ENCODE results near the gene MTHFD1.
A peak's percentile ranks its signal among the peaks of the same experiment; 100 is the strongest.
"Not testable (repeated sequence)": the region's sequence is repeated elsewhere in the genome, so short reads cannot be mapped to it uniquely, and the experiment has no call there.

Gene MTHFD1

DNA sequence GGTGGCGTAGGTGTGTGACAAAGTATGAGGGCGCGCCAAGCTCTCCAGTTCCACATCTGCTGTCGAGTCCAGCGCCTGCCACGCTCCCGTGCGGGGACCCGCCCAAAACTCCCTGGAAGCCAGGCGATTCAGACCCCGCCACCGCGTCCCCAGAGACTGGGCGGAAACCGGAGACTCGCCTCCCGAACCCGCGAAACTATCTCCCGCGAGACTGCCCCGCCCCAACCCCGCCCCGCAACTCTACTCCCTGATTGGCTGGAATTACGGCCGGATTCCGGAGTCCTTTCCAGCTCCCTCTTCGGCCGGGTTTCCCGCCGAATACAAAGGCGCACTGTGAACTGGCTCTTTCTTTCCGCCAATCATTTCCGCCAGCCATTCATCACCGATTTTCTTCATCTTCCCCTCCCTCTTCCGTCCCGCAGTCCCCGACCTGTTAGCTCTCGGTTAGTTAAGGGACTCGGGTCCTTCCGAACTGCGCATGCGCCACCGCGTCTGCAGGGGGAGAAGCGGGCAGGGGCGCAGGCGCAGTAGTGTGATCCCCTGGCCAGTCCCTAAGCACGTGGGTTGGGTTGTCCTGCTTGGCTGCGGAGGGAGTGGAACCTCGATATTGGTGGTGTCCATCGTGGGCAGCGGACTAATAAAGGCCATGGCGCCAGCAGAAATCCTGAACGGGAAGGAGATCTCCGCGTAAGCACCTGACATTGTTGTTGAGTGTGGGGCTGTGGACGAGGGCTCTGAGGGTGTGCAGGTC lies at the start of gene MTHFD1:
Gene MTHFD1, plus strand, starts transcription at position 572 of the 751 bp plus-strand sequence. Its CDS starts 75 bp downstream, at position 647.
- peak; percentile 100 for DNase-seq (ENCODE audit: low read depth, low spot score)

- peak; percentile 98 for DNase-seq (ENCODE audit: low read depth, low spot score)
These were observed 49.4 kb upstream of the MTHFD1 start for GRCh38 chr14:64338616-64339316.

GRCh38 chr14:64340560-64341196 lies 47.5 kb upstream of the MTHFD1 start:
- DNase-seq (ENCODE audit: low read depth, low spot score), result no peak

- DNase-seq (ENCODE audit: low read depth, low spot score), result no peak
These were observed 40.4 kb upstream of the MTHFD1 start for GRCh38 chr14:64347748-64348147.

- no peak for DNase-seq (ENCODE audit: low read depth, low spot score)
These were observed 38.2 kb upstream of the MTHFD1 start for GRCh38 chr14:64349741-64350490.

GRCh38 chr14:64363265-64363846 lies 24.8 kb upstream of the MTHFD1 start:
- peak; percentile 35 for DNase-seq (ENCODE audit: low read depth, low spot score)

- no peak for DNase-seq (ENCODE audit: low read depth, low spot score)
These were observed 23.2 kb upstream of the MTHFD1 start for GRCh38 chr14:64364907-64365306.

GRCh38 chr14:64365358-64365889 lies 22.7 kb upstream of the MTHFD1 start:
- not testable (repeated sequence) for DNase-seq (ENCODE audit: low read depth, low spot score)

- no peak for DNase-seq (ENCODE audit: low read depth, low spot score)
These were observed 19.0 kb upstream of the MTHFD1 start for GRCh38 chr14:64369201-64369600.

- DNase-seq (ENCODE audit: low read depth, low spot score), result peak; percentile 49
These were observed 846 bp upstream of the MTHFD1 start for GRCh38 chr14:64387232-64387781.

GRCh38 chr14:64388533-64389285 lies 556 bp downstream of the MTHFD1 start:
- DNase-seq (ENCODE audit: low read depth, low spot score), result peak; percentile 63

- no peak for DNase-seq (ENCODE audit: low read depth, low spot score)
These were observed 3.1 kb downstream of the MTHFD1 start for GRCh38 chr14:64391113-64391725.

GRCh38 chr14:64391986-64392385 lies 3.8 kb downstream of the MTHFD1 start:
- DNase-seq (ENCODE audit: low read depth, low spot score), result peak; percentile 18

GRCh38 chr14:64393189-64393726 lies 5.1 kb downstream of the MTHFD1 start:
- DNase-seq (ENCODE audit: low read depth, low spot score), result not testable (repeated sequence)

DNA sequence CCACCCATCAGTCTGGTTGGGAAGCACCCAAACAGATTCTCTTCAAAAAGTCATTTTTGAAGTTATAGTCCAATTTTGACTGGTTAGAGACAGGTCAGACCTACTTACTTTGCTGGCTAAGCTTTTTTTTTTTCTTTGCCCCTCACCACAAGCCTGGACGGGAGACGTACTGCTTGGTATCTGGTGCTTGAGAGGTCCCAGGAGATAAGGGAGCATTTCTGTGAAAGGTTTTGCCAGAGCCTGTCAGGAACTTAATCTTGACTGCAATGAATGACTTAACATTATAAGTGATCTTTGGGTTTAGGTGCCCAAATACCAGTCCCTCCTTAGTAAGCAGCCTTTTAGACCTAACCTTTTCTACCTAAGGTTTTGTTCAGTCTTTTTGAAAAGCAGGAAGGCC lies 6.3 kb downstream of the MTHFD1 start:
- DNase-seq (ENCODE audit: low read depth, low spot score), result no peak

GRCh38 chr14:64394977-64395633 lies 7.0 kb downstream of the MTHFD1 start:
- no peak for DNase-seq (ENCODE audit: low read depth, low spot score)

DNA sequence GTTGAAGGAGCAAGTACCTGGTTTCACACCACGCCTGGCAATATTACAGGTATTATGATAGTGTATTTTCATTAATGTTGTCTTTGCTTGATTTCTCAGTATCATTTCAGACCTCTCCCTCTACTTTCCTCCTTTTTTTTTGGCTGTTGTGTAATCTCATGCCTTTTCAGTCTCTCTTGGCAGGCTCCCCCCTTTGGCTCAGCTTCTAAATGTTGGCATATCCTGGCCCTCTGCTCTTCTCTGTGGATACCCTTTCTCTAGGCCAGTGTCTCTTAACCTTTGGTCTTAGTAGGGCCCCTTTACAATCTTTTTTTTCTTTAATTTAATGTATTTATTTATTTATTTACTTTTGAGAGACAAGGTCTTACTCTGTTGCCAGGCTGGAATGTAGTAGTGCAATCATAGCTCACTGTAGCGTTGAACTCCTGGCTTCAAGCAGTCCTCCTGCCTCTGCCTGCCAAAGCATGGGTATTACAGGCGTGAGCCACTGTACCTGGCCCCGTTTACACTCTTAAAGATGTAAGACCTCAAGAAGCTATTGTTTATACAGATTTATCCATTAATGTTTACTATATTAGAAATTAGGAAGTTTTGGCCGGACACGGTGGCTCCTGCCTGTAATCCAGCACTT lies 12.8 kb downstream of the MTHFD1 start:
- no peak for DNase-seq (ENCODE audit: low read depth, low spot score)

- no peak for DNase-seq (ENCODE audit: low read depth, low spot score)
These were observed 13.8 kb downstream of the MTHFD1 start for GRCh38 chr14:64401949-64402348.

All from astrocyte of the hippocampus (primary cell).